Activated CD4-positive, CD25-positive, alpha-beta regulatory T cell (primary cell): ENCODE measurements around the gene SPEM2.

Experiments used
- DNase-seq, 4 experiments: peaks; one replicate each; lab custom pipeline; 2025; lab: John Stamatoyannopoulos, UW

Gene SPEM2

DNA sequence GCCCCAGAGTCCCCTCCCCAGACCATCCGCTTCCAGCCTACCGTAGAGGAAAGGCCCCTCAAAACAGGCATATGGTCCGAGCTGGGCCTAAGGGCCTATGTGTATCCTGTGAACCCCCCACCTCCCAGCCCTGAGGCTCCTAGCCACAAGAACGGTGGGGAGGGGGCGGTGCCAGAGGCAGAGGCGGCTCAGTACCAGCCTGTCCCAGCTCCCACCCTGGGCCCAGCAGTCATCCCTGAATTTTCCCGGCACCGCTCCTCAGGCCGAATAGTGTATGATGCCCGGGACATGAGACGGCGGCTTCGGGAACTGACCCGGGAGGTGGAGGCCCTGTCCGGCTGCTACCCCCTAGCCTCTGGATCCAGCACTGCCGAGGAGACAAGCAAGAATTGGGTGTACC, 4.2 kb upstream of the SPEM2 start:
- no peak for DNase-seq

DNA sequence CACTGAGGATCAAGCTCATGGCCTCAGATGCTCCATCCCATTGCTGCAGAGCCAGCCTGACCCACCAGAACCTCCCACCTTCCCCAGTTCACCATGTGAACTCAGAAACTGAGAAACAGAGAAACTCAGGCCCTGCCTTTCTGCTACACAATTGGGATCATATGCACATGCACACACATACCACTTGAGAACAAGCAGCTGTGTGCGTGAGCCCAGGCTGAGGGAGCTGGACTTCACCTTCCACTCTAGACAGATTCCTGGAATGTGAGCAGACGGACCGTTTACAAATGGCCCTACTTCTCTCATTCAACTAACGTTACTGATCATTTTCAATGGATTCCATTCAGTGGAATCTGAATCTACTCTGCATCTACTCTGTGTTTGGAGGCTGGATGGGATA, 1.7 kb upstream of the SPEM2 start:
- no peak for DNase-seq

DNA sequence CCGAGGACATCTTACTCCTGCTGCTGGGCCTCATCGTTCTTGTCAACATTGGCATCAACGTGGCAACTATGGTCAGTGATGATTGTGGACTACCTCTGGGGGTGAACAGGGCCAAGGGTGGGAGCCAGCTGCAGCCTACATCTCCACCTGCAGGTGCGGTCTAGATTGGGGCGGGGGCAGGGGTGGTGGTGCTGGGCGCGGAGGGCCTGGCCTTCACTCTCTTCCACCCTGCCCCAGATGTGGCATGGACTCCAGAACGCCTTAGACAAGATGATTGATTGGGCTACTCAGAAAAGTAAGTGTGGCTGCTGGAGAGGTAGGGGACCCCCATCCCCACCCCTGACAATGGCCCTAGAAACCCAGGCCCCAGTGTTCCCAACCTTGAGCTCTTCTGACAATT, 340 bp downstream of the SPEM2 start:
- no peak for DNase-seq

DNA sequence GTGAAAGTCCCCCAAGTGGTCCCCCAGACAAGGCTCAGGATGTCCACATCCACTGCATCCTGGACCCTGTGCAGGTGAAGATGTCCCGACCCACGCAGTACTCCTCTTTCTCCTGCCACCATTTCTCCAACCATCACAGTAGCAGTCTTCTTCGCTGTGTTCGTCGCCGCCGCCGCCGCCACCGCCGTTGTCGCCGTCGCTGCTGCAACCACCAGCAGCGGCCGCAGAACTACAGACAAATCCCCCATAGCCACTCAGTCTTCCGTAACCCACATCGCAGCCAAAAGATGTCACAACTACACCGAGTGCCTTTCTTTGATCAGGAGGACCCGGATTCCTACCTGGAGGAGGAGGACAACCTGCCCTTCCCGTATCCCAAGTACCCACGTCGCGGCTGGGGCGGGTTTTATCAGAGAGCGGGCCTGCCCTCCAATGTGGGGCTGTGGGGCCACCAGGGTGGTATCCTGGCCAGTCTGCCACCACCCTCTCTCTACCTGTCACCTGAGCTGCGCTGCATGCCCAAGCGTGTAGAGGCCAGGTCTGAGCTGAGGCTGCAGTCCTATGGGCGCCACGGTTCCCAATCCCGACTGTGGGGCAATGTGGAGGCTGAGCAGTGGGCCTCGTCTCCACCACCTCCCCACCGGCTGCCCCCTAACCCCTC, 917 bp downstream of the SPEM2 start:
- no peak for DNase-seq

DNA sequence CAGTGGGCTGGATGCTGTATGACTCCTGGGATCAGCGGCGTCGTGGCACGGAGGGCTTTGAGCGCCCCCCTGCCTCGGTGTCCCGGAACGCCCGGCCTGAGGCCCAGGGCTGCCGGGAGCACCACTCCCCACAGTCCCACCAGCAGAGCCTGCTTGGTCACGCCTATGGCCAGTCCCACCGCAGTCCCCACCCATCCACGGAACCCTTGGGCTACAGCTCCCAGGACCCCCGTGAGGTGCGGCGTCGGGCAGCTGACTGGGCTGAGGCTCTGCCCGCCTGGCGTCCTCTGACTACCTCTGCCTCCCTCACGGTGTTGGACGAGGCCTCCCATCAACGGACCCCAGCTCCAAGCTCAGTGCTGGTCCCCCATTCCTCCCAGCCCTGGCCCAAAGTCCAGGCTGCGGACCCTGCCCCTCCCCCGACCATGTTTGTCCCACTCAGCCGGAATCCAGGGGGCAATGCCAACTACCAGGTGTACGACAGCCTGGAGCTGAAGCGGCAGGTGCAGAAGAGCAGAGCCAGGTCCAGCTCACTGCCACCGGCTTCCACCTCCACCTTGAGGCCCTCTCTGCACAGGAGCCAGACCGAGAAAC, 1.6 kb downstream of the SPEM2 start:
- DNase-seq: no peak

DNA sequence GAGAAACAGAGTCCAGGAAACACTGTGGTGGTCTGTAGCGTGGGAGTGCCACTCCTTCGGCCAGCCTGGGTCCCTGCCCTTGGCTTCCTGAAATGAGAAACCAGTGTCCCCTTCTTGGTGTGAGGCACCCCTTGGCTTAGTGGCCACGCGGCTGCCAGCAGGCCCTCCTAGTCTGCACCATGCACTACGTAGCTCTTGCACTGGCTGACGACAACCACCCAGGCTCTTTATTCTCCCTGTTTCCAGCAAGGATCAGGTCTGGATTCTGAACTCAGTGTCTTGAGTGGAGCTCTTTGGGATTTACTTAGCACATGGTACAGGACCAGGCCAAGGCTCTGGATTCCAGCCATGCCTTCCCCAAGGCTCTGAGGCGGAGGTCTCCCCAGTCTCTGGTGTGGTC, 2.1 kb downstream of the SPEM2 start:
- no peak for DNase-seq

DNA sequence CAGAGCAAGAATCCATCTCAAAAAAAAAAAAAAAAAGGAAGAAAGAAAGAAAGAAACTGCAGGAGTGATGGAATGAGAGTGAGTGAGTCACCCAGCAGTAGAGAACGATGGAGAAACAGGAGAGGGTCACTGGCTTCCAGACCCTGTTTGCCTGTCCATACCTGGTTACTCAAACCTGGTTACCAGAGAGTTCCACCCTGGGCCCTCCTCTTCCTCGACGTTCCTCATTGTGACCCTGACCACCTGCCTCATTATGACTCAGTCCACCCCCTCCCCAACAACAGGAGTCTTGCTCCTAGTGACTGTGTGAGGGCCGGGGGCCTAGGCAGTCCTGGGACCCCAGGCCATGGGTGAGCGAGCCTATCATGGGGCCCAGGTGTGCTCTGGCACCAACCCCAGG, 3.1 kb downstream of the SPEM2 start, which contains the start of gene SPEM3:
TSS of gene SPEM3 (plus strand) at position 301 of the 400 bp plus-strand sequence. CDS start at position 347, 46 bp downstream.
- DNase-seq: no peak

DNA sequence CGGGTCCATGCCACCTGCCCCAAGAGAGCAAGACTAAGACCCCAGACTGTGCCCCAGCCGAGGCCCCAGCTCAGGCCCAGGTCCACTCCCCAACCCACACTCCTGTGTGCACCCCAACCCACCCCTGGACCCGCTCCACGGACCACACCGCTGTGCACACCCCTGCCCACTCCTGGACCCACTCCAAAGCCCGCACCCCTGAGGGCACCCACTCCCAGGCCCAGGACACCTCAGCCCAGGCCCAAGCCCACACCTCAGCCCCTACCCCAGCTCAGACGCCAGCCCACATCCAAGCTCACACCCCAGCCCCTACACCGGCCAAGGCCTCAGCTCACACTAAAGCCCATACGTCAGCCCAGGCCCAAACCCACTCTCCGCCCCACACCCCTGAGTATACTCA, 4.3 kb downstream of the SPEM2 start:
- DNase-seq: no peak

DNA sequence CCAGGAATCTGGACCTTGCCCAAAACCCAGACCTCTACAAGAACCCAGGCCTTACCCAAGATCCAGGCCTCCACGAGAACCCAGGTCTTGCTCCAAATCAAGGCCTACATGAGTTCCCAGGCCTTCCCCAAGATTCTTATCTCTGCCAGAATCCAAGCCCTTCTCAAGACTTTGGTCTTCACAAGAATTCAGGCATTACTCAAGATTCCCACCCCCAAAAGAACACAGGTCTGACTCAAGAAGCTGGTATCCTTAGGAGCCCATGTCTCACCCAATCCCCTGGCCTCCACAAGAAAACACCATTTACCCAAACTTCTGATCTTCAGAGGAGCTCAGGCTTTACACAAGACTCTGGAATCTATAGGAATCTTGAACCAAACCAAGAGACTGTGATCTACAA, 5.8 kb downstream of the SPEM2 start:
- DNase-seq: no peak

DNA sequence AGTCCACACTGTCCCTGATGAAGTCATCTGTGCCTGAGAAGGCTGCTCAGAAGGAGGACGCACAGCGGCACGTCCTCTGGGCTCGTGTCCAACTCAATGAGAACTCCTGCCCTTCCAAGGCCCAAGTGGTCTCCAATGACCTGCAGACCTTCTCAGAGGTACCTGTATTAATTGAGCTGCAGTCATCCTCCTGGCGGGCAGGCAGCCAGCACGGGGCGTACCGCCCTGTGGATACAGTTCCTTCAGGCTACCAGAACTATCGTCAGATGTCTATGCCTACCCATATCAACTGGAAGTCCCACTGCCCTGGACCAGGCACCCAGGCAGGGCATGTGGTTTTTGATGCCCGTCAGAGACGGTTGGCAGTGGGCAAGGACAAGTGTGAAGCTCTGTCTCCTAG, 6.9 kb downstream of the SPEM2 start:
- no peak for DNase-seq

DNA sequence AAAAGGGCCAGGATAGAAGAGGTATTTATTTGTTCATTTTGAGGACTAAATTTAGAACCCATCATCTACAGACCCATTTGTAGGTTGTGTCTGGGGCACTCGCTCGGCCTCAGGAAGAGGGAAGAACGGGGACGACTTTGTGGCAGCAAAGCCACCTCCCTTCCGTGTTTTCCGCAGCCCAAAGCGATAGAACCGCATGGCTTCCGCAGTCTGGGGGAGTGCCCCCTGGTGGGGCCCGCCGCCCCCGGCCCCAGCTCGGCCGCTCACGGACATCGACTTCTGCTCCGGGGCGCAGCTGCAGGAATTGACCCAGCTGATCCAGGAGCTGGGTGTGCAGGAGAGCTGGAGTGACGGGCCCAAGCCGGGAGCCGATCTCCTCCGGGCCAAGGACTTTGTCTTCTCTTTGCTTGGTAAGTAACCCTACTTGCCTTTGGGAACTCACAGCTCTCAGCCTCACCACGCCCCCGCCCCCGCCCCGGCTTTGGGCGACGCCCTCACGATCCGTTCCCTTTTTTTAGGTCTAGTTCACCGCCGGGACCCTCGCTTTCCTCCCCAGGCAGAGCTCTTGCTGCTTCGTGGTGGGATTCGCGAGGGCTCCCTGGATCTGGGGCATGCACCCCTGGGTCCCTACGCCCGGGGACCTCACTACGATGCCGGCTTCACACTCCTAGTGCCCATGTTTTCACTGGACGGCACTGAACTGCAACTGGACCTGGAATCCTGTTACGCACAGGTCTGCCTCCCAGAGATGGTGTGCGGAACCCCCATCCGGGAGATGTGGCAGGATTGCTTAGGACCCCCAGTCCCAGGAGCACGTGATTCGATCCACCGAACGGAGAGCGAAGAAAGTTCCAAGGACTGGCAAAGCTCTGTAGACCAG, 10.5 kb downstream of the SPEM2 start:
- peak in 2 of 4 experiments; percentile 35 to 51 for DNase-seq

DNA sequence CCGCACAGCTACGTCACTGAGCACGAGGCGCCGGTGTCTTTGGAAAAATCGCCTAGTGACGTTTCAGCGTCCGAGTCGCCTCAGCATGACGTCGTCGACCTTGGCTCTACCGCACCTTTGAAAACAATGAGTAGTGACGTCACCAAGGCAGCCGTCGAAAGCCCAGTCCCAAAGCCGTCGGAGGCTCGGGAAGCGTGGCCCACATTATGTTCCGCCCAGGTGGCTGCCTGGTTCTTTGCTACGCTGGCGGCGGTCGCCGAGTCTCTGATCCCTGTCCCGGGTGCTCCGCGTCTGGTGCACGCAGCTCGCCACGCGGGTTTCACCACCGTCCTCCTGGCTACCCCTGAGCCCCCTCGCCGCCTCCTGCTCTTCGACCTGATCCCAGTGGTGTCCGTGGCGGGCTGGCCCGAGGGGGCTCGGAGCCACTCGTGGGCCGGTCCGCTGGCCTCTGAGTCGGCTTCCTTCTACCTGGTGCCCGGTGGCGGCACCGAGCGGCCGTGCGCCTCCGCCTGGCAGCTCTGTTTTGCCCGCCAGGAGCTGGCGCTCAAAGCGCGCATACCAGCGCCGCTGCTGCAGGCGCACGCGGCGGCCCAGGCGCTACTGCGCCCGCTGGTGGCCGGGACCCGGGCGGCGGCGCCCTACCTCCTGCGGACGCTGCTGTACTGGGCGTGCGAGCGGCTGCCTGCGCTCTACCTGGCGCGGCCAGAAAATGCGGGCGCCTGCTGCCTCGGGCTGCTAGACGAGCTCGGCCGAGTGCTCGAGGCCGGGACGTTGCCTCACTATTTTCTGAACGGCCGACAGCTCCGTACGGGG, 11.3 kb downstream of the SPEM2 start:
- peak; percentile 48 to 76 (median 68) for DNase-seq

DNA sequence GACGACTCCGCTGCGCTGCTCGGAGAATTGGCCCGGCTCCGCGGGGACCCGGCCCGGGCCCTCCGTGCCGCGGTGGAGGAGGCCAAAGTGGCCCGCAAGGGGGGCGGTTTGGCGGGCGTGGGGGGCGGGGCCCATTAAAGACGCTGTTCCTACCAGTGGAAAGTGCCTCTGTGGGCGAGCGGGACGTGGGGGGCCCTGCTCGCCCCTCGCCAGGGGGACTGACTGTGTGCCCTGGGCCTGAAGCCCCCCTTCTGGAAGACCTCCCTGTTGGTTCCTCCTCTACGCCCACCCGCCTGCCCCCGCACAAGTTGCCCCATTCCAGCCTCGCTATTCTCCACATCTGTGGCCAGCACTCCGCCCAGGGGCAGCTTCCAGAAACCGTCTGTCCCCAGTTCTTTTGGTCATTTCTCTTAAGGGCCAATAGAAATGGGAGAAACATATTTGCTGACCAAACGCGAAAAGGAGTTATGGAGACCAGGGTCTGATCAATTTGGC, 12.0 kb downstream of the SPEM2 start:
- DNase-seq: no peak

DNA sequence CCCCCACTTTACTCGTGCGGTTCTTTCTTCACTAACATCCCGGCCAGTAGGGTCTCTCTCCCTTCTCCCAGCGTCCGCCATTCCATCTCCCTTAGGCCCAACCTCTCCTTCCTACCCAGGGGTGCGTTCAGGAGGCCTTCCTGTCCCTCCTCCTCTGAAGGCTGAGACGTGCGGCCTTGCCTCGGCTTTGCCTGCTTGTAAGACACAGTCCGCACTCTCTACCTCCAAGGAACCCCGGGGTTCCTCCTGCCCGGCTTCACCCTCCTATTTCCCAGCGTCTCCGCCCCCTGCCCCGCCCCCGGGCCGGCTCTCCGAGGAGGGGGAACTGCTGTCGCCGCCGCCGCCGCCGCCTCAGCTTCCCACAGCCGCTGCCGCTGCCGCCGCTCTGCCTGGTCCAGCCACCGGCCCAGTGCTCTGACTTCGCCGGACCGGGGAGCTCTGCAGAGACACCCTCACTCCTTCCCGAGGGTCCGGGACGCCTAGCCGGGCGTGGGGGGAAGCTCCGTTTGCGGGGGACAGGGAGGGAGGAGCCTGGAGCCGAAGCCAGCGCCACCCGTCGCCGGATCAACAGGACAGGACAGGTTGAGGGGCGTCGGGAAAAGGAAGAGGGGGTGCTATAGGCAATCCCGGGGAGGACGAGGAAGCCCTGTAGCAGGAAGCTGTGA, 12.7 kb downstream of the SPEM2 start:
- DNase-seq: peak in 1 of 4 experiments; percentile 19

DNA sequence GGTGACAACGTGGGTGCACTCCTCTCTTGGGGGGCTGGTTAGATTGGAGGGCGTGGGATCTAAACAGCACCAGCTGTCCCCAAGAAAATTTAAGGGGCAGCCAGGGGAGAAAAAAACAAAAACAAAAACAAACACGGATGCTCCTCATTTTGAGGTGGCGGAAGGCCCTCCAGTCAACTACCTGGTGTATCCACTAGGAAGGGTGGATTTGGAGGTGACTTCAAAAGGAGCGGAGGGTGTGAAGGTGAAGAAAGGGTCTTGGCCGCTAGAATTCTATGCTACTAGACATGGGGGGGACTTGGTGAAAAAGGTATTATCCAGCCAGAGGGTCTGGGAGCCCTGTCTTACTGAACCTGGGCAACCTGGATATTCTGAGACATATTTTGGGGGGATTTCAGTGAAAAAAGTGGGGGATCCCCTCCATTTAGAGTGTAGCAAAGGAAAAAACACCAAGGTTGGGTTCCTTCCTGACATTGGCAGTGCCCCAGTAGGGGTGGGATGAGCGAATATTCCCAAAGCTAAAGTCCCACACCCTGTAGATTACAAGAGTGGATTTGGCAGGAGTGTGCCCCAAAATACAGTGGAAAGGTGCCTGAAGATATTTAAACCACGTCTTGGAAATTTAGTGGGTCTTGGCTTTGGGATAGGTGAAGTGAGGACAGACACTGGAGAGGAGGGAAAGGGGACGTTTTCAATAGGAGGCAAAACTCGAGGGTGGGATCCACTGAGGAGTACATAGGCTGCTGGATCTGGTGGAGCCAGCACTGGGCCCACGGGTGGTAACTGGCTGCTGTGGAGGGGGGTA, 13.4 kb downstream of the SPEM2 start:
- no peak for DNase-seq

DNA sequence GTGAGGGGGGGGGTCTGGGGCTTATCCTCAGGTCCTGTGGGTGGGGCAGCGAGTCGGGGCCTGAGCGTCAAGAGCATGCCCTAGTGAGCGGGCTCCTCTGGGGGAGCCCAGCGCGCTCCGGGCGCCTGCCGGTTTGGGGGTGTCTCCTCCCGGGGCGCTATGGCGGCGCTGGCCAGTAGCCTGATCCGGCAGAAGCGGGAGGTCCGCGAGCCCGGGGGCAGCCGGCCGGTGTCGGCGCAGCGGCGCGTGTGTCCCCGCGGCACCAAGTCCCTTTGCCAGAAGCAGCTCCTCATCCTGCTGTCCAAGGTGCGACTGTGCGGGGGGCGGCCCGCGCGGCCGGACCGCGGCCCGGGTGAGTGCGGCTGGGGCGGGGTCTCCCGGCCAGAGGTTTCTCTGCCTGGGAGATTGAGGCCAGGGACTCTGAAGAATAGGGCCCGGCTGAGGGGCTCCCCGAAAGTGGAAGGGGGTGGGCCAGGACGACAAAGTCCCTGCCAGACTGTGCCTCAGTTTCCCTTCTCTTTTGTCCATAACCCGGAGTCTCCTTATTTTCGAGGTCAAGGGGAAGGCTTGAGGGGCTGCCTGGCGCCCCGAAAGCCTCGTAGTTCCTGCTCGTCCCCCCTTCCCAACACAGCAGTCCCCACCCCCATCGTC, 14.2 kb downstream of the SPEM2 start, which contains the start of gene FGF11:
TSS of gene FGF11 (plus strand) at position 51 of the 651 bp plus-strand sequence. CDS start at position 160, 109 bp downstream.
- no peak for DNase-seq

DNA sequence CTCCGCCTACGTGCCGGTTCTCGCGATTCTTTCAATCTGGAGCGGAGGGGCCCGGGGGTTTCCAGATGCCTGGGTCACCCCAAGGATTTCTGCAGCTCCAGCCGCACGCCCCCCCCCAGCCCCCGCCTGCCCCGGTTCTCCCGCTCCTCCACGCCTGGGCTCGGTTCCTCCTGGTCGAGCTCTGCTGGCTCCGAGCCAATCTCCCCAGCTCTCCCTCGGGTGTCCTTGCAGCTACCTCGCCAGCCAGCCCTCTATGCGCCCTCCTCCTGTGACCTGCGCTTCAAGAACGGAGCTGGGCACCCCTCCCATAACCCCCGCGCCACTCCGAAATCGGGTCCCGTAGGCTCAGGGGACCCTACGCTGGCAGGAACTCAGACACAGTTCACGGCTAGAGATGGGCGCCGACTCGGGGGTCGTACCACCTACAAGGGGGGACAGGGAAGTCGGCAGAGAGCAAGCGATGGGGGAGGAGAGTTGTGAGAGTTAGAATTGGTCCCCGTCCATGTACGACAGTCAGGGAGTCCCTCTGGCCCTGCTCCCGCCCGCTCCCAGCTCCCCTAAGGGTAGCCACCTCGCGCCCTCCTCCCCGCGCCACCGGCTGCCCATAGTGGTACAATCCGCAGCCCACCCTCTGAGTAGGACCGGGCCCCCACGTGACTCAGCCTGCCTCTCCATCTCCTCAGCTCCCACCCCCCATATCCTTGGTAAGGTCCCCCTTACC, 14.9 kb downstream of the SPEM2 start:
- no peak for DNase-seq

DNA sequence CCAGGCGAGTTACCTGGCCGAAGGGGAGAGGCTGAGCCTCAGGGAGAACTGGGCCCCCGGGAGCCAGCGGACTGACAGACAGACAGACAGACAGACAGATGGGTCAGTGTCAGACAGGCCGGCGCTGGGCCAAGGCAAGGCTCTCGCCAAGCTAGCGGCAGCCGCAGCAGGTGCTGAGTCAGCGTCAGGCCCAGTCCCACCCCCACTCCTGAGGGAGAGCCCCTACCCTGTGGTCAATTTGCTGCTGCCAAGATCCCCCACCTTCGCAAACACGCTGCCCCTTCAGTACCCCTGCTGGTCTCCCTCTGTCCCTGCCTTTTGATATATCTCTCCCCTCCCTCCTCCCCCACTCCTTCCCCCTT, 15.4 kb downstream of the SPEM2 start:
- DNase-seq: no peak

DNA sequence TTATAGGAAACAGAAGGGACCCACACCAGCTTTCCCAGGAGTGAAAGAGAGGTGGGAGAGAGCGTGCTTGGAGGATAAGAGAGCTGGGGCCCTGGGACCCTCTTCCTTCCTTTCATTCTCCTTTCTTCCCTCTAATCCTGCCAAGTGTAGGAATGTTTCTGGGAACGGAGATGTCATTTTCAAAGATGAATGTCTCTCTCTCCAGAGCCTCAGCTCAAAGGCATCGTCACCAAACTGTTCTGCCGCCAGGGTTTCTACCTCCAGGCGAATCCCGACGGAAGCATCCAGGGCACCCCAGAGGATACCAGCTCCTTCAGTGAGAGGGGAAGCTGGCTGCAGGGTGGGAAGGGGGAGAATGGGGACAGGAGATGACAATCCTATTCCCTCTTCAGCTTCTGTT, 15.8 kb downstream of the SPEM2 start:
- DNase-seq: no peak
